Activated CD8-positive, alpha-beta memory T cell treated with anti-CD3 and anti-CD28 coated beads, Interleukin-2, amount 10 ng/mL, durations not matched to agents 7 days and 5 days (primary cell): ENCODE measurements around the gene SYT6. TPM values are rescaled to one million over a fixed set of nuclear protein-coding genes. Genes with fewer than 3 reads are reported as not detected.
A peak's percentile ranks its signal among the peaks of the same experiment; 100 is the strongest.

Experiments
- ATAC-seq: fragments of 150-1000 bp; cut with Tn5 transposase; one replicate; pipeline ENCODE4 v1.10.0; 2021; ENCODE audit warnings: moderate library complexity
- CTCF ChIA-PET: fragments of 350-600 bp; sonication (Branson Sonifier 250); formaldehyde crosslinking; loops from one replicate; lab custom pipeline; 2021; ENCODE audit warnings: antibody characterized with exemption; lab: Charles Lee
- DNase-seq: peaks from one replicate; pipeline ENCODE4 v3.0.0-alpha.2; 2020
- H3K27ac Mint-ChIP-seq: one replicate; pipeline ENCODE4 v1.8.0; 2021; ENCODE audit warnings: mild to moderate bottlenecking, mixed read lengths
- H3K27me3 Mint-ChIP-seq: one replicate; pipeline ENCODE4 v1.8.0; 2021; ENCODE audit warnings: mixed read lengths
- H3K36me3 Mint-ChIP-seq: one replicate; pipeline ENCODE4 v1.8.0; 2021; ENCODE audit warnings: mild to moderate bottlenecking, mixed read lengths
- H3K4me1 Mint-ChIP-seq: one replicate; pipeline ENCODE4 v1.8.0; 2021; ENCODE audit warnings: mixed read lengths
- H3K4me3 Mint-ChIP-seq: one replicate; pipeline ENCODE4 v1.8.0; 2021; ENCODE audit warnings: mild to moderate bottlenecking, moderate library complexity, mixed read lengths
- H3K9me3 Mint-ChIP-seq: one replicate; pipeline ENCODE4 v1.8.0; 2022; ENCODE audit warnings: low read depth, mixed read lengths
- total RNA-seq, 2 experiments: library from RNA; stranded (reverse); gene quantifications; one replicate each; pipeline ENCODE4 v1.2.3, GENCODE V29; 2021

SYT6 gene, protein sequence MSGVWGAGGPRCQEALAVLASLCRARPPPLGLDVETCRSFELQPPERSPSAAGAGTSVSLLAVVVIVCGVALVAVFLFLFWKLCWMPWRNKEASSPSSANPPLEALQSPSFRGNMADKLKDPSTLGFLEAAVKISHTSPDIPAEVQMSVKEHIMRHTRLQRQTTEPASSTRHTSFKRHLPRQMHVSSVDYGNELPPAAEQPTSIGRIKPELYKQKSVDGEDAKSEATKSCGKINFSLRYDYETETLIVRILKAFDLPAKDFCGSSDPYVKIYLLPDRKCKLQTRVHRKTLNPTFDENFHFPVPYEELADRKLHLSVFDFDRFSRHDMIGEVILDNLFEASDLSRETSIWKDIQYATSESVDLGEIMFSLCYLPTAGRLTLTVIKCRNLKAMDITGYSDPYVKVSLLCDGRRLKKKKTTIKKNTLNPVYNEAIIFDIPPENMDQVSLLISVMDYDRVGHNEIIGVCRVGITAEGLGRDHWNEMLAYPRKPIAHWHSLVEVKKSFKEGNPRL
- not detected for total RNA-seq

DNA sequence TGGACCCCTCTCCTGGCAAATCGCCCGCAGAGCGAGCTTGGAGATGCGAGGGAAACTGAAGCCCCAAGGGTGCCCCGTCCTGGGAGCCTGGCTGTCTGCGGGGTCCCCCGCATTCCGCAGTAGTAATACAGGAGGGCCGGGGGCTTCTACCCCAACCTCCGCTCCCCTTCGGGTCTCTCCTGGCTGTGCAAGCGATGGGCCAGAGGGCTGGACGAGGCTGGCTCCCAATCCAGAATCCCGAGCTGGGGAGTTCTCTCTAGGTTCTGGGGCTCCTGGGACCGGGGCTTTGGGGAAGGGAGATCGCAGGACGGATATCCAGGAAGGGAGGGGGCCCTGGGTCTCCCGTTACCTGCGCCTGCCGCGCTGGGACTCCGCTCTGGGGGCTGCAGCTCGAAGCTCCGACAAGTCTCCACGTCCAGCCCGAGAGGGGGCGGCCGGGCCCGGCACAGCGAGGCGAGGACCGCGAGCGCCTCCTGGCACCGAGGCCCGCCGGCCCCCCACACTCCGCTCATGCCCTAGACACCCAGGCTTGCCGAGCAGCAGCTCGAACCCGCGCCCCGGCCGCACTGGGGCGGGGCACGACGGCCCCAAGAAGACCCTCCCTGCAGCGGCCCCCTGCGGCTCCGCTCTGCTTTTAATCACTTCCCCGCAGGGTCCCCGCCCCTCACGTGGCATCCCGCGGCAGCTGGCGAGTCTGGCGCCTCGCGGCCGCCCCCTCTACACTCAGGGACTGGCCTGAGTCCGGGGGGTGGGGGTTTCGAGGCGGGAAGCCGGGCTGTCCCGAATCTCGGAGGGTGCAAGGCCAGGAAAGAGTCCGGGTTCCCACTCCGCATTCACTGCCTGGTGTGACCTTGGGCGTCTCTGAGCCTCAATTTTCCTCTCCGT, at the start of gene SYT6:
TSS of gene SYT6 (minus strand) at position 609 of the 885 bp plus-strand sequence. CDS start at position 512, 97 bp downstream.
- CTCF ChIA-PET, result interaction anchor here (1.2 kb wide), 1 partner anchor 129 kb away, joined by 3 read pairs; no protein-coding TSS in a partner anchor
- Mint-ChIP-seq H3K9me3 (no peaks in the 10 kb centered on the region), H3K4me1 (peaks cover 11% of the 10 kb centered on the region), H3K27me3 (peaks cover 81% of the 10 kb centered on the region), H3K4me3 (no peak within 1 kb of the TSS), H3K27ac (peak within 1 kb of the TSS; percentile 34), H3K36me3 (no peaks in the 10 kb centered on the region)
- DNase-seq, result no peak
- ATAC-seq, result no peak

DNA sequence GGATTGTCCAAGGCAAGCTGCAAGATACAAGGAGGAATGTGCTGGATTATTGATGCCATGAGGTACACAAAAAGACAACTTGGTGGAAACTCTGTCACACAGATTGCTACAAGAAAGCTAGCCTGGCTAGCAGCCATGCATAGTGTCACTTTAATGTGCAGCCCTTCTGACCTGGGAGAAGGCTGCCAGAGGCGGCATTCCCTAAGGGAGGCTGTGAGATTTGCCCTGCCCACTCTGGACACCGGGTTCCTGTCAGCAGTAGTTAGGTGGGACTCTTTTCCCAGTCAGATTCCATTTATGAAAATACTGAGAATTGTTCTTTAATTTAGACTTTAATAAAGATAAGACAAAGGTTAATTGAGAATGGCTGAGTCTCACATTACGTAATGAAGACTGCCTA, 47.8 kb upstream of the SYT6 start:
- H3K9me3 Mint-ChIP-seq, result no peaks in the 10 kb centered on the region
- no peaks in the 10 kb centered on the region for H3K4me1 Mint-ChIP-seq
- H3K27me3 Mint-ChIP-seq, result peaks cover 63% of the 10 kb centered on the region
- H3K27ac Mint-ChIP-seq, result no peak overlapping the region
- ATAC-seq (no peak), DNase-seq (no peak)
- no peaks in the 10 kb centered on the region for H3K36me3 Mint-ChIP-seq
- CTCF ChIA-PET, result no interaction called here
- H3K4me3 Mint-ChIP-seq, result no peak overlapping the region

DNA sequence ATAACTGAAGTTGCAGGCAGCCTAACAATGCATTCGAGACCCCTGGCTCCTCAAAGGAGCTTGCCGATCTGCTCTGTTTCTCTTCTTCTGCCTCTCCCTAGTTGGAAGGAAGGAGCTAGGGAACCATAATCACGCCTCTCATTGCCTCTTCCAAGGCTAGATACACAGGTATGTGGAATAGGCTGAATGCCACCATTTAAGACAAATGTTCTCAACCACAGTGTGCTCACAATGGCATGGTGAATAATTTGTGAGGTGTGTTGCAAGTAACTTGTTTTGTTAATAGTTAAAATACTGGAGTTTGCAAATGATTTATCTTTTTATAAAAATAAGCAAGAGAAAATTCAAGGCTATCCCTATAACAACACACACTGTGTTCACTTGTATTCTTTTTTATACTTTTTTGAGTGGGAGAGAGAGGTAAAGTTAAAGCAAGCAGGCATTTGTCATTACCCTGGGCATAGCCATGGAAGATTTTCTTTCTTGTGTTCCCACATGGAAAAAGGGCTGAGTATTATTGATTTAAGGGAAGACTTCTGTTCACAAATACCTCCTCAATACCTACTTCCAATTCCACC, 45.4 kb upstream of the SYT6 start:
- peaks cover 71% of the 10 kb centered on the region for H3K27me3 Mint-ChIP-seq
- H3K4me1 Mint-ChIP-seq, result no peaks in the 10 kb centered on the region
- CTCF ChIA-PET, result no interaction called here
- no peak for DNase-seq
- H3K36me3 Mint-ChIP-seq, result no peaks in the 10 kb centered on the region
- ATAC-seq, result no peak
- no peak overlapping the region for H3K27ac Mint-ChIP-seq
- no peak overlapping the region for H3K4me3 Mint-ChIP-seq
- H3K9me3 Mint-ChIP-seq, result no peaks in the 10 kb centered on the region

DNA sequence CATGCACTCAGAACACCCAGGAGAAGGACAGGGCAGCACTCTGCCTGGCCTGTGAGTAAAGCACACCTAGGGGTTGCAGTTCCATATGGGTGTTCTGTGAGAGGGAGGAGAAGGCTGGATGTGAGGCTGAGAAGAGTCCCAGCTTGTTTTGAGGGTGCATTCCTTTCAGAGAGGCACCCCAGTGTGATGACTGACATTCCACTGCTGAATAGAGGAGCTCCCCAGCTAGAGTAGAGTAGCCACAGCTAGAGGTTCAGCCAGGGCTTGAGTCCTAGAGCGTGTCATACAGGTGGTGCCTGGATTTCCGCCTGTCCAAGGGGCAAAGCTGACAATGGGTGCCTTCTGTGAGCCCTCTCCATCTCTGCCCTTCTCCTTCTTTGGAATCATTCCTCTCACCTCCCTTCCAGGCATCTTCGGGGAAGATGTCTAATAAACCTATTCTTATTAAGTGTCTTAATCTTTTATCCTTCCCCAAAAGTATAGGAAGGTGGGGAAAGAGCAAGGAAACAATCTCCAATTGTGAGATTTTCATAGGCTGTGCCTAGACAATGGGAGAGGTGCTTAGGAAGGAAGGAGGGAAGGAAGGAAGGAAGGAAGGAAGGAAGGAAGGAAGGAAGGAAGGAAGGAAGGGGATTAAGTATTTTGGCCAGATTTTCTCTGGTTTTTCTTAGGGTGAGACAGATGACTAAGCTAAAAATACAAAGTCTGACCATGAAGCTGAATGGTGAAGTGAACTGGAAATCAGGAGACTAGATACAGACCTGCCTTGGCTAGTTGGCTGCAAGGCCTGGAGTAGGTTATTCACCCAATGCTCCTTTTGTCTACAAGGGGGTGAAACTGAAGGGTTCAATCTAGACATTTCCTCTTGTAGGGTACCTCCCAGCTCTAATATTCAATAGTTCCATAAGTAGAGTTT, 43.6 kb upstream of the SYT6 start:
- H3K4me3 Mint-ChIP-seq, result no peak overlapping the region
- no peaks in the 10 kb centered on the region for H3K9me3 Mint-ChIP-seq
- no peak for ATAC-seq
- H3K27ac Mint-ChIP-seq, result no peak overlapping the region
- H3K36me3 Mint-ChIP-seq, result no peaks in the 10 kb centered on the region
- DNase-seq, result no peak
- CTCF ChIA-PET, result no interaction called here
- no peaks in the 10 kb centered on the region for H3K4me1 Mint-ChIP-seq
- H3K27me3 Mint-ChIP-seq, result peaks cover 63% of the 10 kb centered on the region

GRCh38 chr1:114195819-114196218, 42.1 kb upstream of the SYT6 start:
- CTCF ChIA-PET, result no interaction called here
- Mint-ChIP-seq H3K4me3 (no peak overlapping the region), H3K9me3 (no peaks in the 10 kb centered on the region), H3K27me3 (peaks cover 53% of the 10 kb centered on the region), H3K36me3 (no peaks in the 10 kb centered on the region), H3K4me1 (no peaks in the 10 kb centered on the region), H3K27ac (no peak overlapping the region)
- no peak for DNase-seq
- ATAC-seq, result no peak

GRCh38 chr1:114192328-114192727, 38.7 kb upstream of the SYT6 start:
- CTCF ChIA-PET, result no interaction called here
- Mint-ChIP-seq H3K4me3 (no peak overlapping the region), H3K27me3 (peaks cover 32% of the 10 kb centered on the region), H3K4me1 (no peaks in the 10 kb centered on the region), H3K9me3 (no peaks in the 10 kb centered on the region), H3K36me3 (no peaks in the 10 kb centered on the region), H3K27ac (no peak overlapping the region)
- ATAC-seq, result no peak
- no peak for DNase-seq

DNA sequence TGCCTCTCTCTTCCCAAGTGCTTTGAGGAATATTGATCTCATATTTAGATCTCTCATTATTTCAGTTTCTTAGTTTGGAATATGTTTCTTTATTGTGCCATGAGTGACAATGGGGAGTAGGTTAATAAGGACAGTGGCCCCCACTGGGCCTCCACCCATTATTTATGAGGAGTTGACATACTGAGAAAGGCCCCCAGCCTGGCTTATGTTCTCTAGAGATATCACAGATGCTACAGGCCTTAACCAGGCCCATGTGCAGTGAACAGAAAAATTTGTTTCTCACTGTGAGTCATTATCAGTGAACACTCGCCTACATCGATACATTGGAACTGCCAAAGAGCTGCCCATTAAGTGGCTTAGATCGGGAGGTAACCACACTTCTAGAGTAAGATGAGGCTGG, 35.7 kb upstream of the SYT6 start:
- DNase-seq, result no peak
- H3K9me3 Mint-ChIP-seq, result peaks cover 2% of the 10 kb centered on the region
- H3K36me3 Mint-ChIP-seq, result no peaks in the 10 kb centered on the region
- H3K4me1 Mint-ChIP-seq, result no peaks in the 10 kb centered on the region
- no peak for ATAC-seq
- no peak overlapping the region for H3K4me3 Mint-ChIP-seq
- H3K27ac Mint-ChIP-seq, result no peak overlapping the region
- peaks cover 25% of the 10 kb centered on the region for H3K27me3 Mint-ChIP-seq
- CTCF ChIA-PET, result no interaction called here

- CTCF ChIA-PET, result no interaction called here
- Mint-ChIP-seq H3K27ac (no peak overlapping the region), H3K4me1 (no peaks in the 10 kb centered on the region), H3K4me3 (no peak overlapping the region), H3K27me3 (peaks cover 15% of the 10 kb centered on the region), H3K36me3 (no peaks in the 10 kb centered on the region), H3K9me3 (no peaks in the 10 kb centered on the region)
- ATAC-seq (no peak), DNase-seq (no peak)
Measured at GRCh38 chr1:114181356-114181755, 27.7 kb upstream of the SYT6 start.

DNA sequence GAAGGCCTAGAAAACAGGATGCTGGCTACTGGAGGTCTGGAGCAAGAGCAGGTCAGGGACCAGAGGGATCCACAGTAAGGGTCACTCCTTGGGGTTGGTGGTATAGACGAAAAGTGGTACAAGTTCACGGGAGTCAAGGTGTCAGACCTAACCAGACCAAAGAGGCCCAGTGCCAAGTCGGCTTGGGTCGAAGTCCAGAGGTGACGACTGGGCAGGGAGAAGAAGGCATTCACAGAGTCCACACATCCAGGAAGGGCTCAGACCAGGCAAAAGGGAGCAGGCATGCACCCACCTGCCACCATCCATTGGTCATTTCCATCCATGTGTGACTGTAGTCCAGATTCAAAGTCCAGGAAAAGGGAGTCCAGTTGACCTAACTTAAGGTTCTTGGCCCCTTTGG, 27.1 kb upstream of the SYT6 start:
- Mint-ChIP-seq H3K4me3 (no peak overlapping the region), H3K27ac (no peak overlapping the region), H3K27me3 (peaks cover 15% of the 10 kb centered on the region), H3K36me3 (no peaks in the 10 kb centered on the region), H3K9me3 (no peaks in the 10 kb centered on the region), H3K4me1 (no peaks in the 10 kb centered on the region)
- CTCF ChIA-PET, result no interaction called here
- ATAC-seq (no peak), DNase-seq (no peak)

GRCh38 chr1:114178936-114179335, 25.3 kb upstream of the SYT6 start:
- ATAC-seq, result no peak

DNA sequence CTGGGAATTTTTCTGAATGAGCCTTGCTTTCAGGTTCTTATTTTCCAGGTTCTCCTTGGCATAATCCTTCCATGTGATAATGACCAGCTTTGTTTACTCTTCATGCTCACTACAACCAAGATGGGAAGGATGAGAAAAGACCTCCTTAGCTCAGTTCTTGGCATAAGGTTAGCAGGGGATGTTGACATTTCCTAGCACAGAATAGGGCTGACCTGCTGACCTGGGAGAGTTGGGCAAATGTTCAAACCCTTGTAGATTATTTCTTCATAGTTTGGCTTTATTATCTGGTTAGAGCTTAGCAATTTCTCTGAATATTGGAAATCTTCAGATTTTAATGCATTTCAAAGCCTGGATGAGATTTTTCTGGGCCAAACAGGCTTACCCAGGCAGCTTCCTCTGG, 23.6 kb upstream of the SYT6 start:
- Mint-ChIP-seq H3K27me3 (peaks cover 9% of the 10 kb centered on the region), H3K36me3 (no peaks in the 10 kb centered on the region), H3K4me1 (no peaks in the 10 kb centered on the region), H3K27ac (no peak overlapping the region), H3K9me3 (no peaks in the 10 kb centered on the region), H3K4me3 (no peak overlapping the region)
- CTCF ChIA-PET, result no interaction called here
- no peak for ATAC-seq
- no peak for DNase-seq

More at GRCh38 chr1:114178936-114179335, 25.3 kb upstream of the SYT6 start:
- DNase-seq, result no peak
- H3K36me3 Mint-ChIP-seq, result no peaks in the 10 kb centered on the region
- CTCF ChIA-PET, result no interaction called here
- H3K27ac Mint-ChIP-seq, result no peak overlapping the region
- no peaks in the 10 kb centered on the region for H3K9me3 Mint-ChIP-seq
- H3K4me3 Mint-ChIP-seq, result no peak overlapping the region
- H3K27me3 Mint-ChIP-seq, result peaks cover 9% of the 10 kb centered on the region
- H3K4me1 Mint-ChIP-seq, result no peaks in the 10 kb centered on the region

DNA sequence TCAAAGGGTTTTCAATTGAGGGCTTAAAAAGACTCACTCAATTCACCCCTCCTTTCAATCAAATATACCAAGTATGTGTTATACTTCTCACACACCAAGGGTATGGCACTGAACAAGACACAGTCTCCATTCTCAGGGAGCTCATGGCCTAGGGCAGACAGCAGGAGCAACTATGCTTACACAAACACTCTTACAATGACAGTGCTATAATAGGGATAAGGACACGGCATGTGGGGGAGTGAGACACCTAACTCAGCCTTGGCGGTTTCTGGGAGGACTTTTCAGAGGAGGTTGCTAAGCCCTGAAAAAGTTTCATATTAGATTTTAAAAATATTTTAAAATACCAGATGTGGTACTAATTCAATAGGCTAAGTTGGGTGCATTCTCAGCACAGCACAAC, 22.7 kb upstream of the SYT6 start:
- H3K36me3 Mint-ChIP-seq, result no peaks in the 10 kb centered on the region
- DNase-seq, result no peak
- H3K9me3 Mint-ChIP-seq, result no peaks in the 10 kb centered on the region
- no peaks in the 10 kb centered on the region for H3K4me1 Mint-ChIP-seq
- ATAC-seq, result no peak
- H3K4me3 Mint-ChIP-seq, result no peak overlapping the region
- CTCF ChIA-PET, result no interaction called here
- peaks cover 9% of the 10 kb centered on the region for H3K27me3 Mint-ChIP-seq
- no peak overlapping the region for H3K27ac Mint-ChIP-seq

DNA sequence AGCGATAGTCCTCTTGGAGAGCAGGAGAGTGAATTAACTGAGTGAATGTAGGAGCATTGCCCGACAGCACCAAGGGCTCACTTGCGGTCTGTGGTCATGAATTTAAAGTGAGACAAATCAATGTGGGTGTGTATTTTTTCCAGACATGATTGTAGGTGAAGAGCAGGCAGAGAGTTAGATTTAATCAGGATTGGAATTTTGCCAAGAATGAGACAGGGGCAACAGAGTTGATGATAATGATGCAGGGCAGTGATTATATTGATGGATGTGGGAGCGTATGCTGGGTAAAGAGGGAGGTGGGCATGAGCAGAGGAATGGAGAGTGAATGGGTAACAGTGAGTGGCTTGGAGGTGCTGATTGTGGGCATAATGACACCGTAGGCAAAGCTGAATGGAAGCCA, 20.0 kb upstream of the SYT6 start:
- no peaks in the 10 kb centered on the region for H3K36me3 Mint-ChIP-seq
- H3K27me3 Mint-ChIP-seq, result peaks cover 9% of the 10 kb centered on the region
- CTCF ChIA-PET, result no interaction called here
- H3K4me1 Mint-ChIP-seq, result no peaks in the 10 kb centered on the region
- H3K4me3 Mint-ChIP-seq, result no peak overlapping the region
- ATAC-seq (no peak), DNase-seq (no peak)
- H3K27ac Mint-ChIP-seq, result no peak overlapping the region
- H3K9me3 Mint-ChIP-seq, result no peaks in the 10 kb centered on the region
